Measurements from ENCODE around the gene KLHDC2. TPM values are rescaled to one million over a fixed set of nuclear protein-coding genes. Genes with fewer than 3 reads are reported as not detected.

KLHDC2 gene
- polyA plus RNA-seq, 1 of the 3 experiments (the other 2 are of a cell fraction): 41.1 TPM

DNA sequence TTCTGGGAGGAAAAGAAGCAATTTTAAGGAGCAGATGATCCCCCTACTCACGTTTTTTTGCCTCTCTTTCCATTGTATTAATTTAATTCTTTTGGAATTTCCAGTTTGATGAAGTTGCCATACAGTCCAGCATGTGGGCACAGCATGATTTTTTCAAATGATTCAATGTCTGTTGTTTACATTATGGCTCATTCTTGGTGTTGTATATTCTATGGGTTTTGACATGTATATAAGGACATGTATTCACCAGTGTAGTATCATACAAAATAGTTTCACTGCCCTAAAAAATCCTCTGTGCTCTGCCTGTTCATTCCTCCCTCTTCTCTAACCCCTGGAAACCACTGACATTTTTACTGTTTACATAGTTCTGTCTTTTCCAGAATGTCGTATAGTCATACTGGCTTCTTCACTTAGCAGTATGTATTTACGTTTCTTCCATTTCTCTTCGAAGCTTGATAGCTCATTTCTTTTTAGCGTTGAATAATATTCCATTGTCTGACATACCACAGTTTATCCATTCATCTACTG is 13.3 kb upstream of the KLHDC2 start:
- peaks cover 8% of the 10 kb centered on the region for H3F3A ChIP-seq (replicated peaks; ENCODE audit: insufficient read depth)
- no peak overlapping the region for H2AFZ ChIP-seq (ENCODE audit: low read depth)
- H3K4me2 ChIP-seq: no peak overlapping the region
- ChIA-PET POLR2A (no interaction called here), CTCF (no interaction called here)
- H3K9ac ChIP-seq: no peak overlapping the region
- peaks cover 0 to 3% of the 10 kb centered on the region in 2 experiments for H3K36me3 ChIP-seq (replicated peaks in 1 of 2; ENCODE audit: control insufficient read depth in 1 of 2, insufficient read depth in 2 of 2, low read length in 1 of 2)
- no peaks in the 10 kb centered on the region for H3K4me1 ChIP-seq (ENCODE audit: control insufficient read depth in 1 of 2, insufficient read depth in 2 of 2, low read depth in 1 of 2, low read length in 1 of 2)
- H3K4me3 ChIP-seq (ENCODE audit: low read depth in 2 of 2, low read length in 1 of 2): no peak overlapping the region
- no peaks in the 10 kb centered on the region for H3K27me3 ChIP-seq (ENCODE audit: insufficient read depth)
- TF ChIP-seq MEF2A (IDR thresholded peaks at IDR 0.05; ENCODE audit: borderline replicate concordance, low read depth): no peak
- no peak for TF ChIP-seq MXI1 (IDR thresholded peaks at IDR 0.05; ENCODE audit: low read depth, low read length)
- TF ChIP-seq EZH2phosphoT487 (IDR thresholded peaks at IDR 0.05; ENCODE audit: borderline replicate concordance, low read depth): no peak
- TF ChIP-seq RCOR1 (IDR thresholded peaks at IDR 0.05; ENCODE audit: low read length): no peak
- TF ChIP-seq, protein P1, sequence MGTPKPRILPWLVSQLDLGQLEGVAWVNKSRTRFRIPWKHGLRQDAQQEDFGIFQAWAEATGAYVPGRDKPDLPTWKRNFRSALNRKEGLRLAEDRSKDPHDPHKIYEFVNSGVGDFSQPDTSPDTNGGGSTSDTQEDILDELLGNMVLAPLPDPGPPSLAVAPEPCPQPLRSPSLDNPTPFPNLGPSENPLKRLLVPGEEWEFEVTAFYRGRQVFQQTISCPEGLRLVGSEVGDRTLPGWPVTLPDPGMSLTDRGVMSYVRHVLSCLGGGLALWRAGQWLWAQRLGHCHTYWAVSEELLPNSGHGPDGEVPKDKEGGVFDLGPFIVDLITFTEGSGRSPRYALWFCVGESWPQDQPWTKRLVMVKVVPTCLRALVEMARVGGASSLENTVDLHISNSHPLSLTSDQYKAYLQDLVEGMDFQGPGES (IDR thresholded peaks at IDR 0.05; ENCODE audit: low read depth, low read length): no peak
- no peak for TF ChIP-seq ELF1 (IDR thresholded peaks at IDR 0.05)
- no peak for TF ChIP-seq USF2 (IDR thresholded peaks at IDR 0.05; ENCODE audit: borderline replicate concordance, low read depth, low read length)
- no peak for TF ChIP-seq YY1 (IDR thresholded peaks at IDR 0.05; ENCODE audit: low read depth)
- TF ChIP-seq SMC3 (IDR thresholded peaks at IDR 0.05; ENCODE audit: low read depth, low read length): no peak
- TF ChIP-seq USF1 (IDR thresholded peaks at IDR 0.05; ENCODE audit: borderline replicate concordance, low read depth): no peak
- TF ChIP-seq, protein P2, sequence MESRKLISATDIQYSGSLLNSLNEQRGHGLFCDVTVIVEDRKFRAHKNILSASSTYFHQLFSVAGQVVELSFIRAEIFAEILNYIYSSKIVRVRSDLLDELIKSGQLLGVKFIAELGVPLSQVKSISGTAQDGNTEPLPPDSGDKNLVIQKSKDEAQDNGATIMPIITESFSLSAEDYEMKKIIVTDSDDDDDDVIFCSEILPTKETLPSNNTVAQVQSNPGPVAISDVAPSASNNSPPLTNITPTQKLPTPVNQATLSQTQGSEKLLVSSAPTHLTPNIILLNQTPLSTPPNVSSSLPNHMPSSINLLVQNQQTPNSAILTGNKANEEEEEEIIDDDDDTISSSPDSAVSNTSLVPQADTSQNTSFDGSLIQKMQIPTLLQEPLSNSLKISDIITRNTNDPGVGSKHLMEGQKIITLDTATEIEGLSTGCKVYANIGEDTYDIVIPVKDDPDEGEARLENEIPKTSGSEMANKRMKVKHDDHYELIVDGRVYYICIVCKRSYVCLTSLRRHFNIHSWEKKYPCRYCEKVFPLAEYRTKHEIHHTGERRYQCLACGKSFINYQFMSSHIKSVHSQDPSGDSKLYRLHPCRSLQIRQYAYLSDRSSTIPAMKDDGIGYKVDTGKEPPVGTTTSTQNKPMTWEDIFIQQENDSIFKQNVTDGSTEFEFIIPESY (IDR thresholded peaks at IDR 0.05; ENCODE audit: borderline replicate concordance, low read depth): no peak
- TF ChIP-seq CHD2 (IDR thresholded peaks at IDR 0.05; ENCODE audit: low read length, partially characterized antibody): no peak
- no peak for TF ChIP-seq NRF1 (IDR thresholded peaks at IDR 0.05; ENCODE audit: low read depth, low read length)
- TF ChIP-seq RAD21 (IDR thresholded peaks at IDR 0.05; ENCODE audit: low read length): no peak
- TF ChIP-seq RXRA (IDR thresholded peaks at IDR 0.05; ENCODE audit: borderline replicate concordance, low read depth): no peak
- TF ChIP-seq REST (IDR thresholded peaks at IDR 0.05; ENCODE audit: low read depth, low read length): no peak
- no peak for TF ChIP-seq TCF12 (IDR thresholded peaks at IDR 0.05)
- no peak for TF ChIP-seq TEAD4 (IDR thresholded peaks at IDR 0.05; ENCODE audit: borderline replicate concordance, insufficient read depth)
- TF ChIP-seq POLR2AphosphoS5 (IDR thresholded peaks at IDR 0.05; ENCODE audit: low read depth, low read length): no peak
- no peak for TF ChIP-seq FOSL2 (IDR thresholded peaks at IDR 0.05; ENCODE audit: borderline replicate concordance, low read depth)
- H3K79me2 ChIP-seq (ENCODE audit: insufficient read depth): no peaks in the 10 kb centered on the region
- H3K27ac ChIP-seq (ENCODE audit: low read depth in 2 of 2, low read length in 1 of 2): no peak overlapping the region
- H4K20me1 ChIP-seq (ENCODE audit: insufficient read depth): no peaks in the 10 kb centered on the region
- 68% methylated on average over 5 of the region's 5 CpGs for WGBS (ENCODE audit: low lambda C conversion rate)
- no peaks in the 10 kb centered on the region for H3K9me2 ChIP-seq
- no peaks in the 10 kb centered on the region for H3K9me3 ChIP-seq
- no peak for DNase-seq

Data from SK-N-SH (cell line).